ENCODE results near the gene TRMT13.
A peak's percentile ranks its signal among the peaks of the same experiment; 100 is the strongest.
"Not testable (repeated sequence)": the region's sequence is repeated elsewhere in the genome, so short reads cannot be mapped to it uniquely, and the experiment has no call there.

Gene TRMT13

DNA sequence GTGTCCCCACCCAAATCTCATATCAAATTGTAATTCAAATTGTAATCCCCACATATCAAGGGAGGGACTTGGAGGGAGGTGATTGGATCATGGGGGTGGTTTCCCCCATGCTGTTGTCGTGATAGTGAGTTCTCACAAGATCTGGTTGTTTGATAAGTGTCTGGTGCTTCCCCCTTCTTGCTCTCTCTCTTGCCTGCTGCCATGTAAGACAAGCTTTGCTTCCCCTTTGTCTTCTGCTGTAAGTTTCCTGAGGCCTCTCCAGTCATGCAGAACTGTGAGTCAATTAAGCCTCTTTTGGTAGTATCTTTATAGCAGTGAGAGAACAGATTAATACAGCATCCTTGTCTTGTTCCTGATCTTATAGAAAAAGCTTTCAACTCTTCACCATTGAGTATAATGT, 51.6 kb downstream of the TRMT13 start:
- Histone ChIP-seq H3K4me3 (ENCODE audit: low read depth, low read length) (no peak overlapping the region), H3K36me3 (no peaks in the 10 kb centered on the region), H3K27me3 (ENCODE audit: insufficient read depth, low read depth, severe bottlenecking) (no peaks in the 10 kb centered on the region), H3K9me3 (ENCODE audit: severe bottlenecking) (peaks cover 3% of the 10 kb centered on the region), H3K27ac (peak overlapping the region; percentile 20; the same call in 1 of the 2 replicates)
- DNase-seq, result peak; percentile 21
- TF ChIP-seq, protein P1, sequence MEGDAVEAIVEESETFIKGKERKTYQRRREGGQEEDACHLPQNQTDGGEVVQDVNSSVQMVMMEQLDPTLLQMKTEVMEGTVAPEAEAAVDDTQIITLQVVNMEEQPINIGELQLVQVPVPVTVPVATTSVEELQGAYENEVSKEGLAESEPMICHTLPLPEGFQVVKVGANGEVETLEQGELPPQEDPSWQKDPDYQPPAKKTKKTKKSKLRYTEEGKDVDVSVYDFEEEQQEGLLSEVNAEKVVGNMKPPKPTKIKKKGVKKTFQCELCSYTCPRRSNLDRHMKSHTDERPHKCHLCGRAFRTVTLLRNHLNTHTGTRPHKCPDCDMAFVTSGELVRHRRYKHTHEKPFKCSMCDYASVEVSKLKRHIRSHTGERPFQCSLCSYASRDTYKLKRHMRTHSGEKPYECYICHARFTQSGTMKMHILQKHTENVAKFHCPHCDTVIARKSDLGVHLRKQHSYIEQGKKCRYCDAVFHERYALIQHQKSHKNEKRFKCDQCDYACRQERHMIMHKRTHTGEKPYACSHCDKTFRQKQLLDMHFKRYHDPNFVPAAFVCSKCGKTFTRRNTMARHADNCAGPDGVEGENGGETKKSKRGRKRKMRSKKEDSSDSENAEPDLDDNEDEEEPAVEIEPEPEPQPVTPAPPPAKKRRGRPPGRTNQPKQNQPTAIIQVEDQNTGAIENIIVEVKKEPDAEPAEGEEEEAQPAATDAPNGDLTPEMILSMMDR (IDR thresholded peaks at IDR 0.05; ENCODE audit: low read depth, low read length), result no peak

DNA sequence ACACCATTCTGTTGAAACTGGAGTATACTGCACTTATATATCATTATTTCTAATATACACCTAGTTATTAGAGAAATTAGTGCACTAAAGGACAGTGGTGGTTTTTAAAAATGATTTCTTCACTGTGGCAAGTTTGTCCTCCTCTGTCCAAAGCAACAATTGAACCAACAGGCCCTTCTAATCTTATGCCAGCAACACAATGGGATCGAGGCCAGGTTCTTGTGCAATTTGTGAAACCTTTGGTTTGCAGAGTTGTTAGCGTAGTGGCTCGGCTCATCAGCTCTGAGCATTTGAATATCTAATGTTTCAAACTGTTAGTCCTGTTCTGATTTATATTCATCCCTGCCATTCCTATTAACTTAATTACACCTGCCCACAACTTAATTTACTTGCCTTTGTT, 54.9 kb downstream of the TRMT13 start:
- Histone ChIP-seq H3K27ac (no peak overlapping the region), H3K27me3 (ENCODE audit: insufficient read depth, low read depth, severe bottlenecking) (no peaks in the 10 kb centered on the region), H3K36me3 (no peaks in the 10 kb centered on the region), H3K9me3 (ENCODE audit: severe bottlenecking) (peaks cover 3% of the 10 kb centered on the region), H3K4me3 (ENCODE audit: low read depth, low read length) (no peak overlapping the region)
- no peak for DNase-seq
- TF ChIP-seq, protein P1 (IDR thresholded peaks at IDR 0.05; ENCODE audit: low read depth, low read length), result no peak

DNA sequence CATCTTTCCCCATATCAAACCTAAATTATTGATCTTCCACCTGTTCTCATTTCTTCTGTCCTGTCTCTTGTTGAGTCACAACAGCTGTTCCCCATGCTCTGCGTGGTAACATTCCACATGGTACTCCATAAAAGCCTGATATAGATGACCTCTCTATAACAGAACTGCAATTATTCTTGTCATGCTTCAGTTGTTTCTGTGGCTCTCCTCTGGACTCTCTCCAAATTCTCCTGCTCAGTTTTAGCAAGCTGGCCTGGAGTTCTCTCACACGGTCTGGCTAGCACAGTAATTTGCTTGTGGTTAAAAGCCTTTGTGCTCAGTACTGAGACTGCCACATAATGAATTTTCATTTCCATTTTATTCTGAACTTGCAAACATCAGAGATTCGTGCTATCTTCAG, 55.7 kb downstream of the TRMT13 start:
- Histone ChIP-seq H3K27ac (no peak overlapping the region), H3K27me3 (ENCODE audit: insufficient read depth, low read depth, severe bottlenecking) (no peaks in the 10 kb centered on the region), H3K36me3 (no peaks in the 10 kb centered on the region), H3K4me3 (ENCODE audit: low read depth, low read length) (no peak overlapping the region), H3K9me3 (ENCODE audit: severe bottlenecking) (peaks cover 3% of the 10 kb centered on the region)
- TF ChIP-seq, protein P1 (IDR thresholded peaks at IDR 0.05; ENCODE audit: low read depth, low read length), result no peak
- DNase-seq, result no peak

DNA sequence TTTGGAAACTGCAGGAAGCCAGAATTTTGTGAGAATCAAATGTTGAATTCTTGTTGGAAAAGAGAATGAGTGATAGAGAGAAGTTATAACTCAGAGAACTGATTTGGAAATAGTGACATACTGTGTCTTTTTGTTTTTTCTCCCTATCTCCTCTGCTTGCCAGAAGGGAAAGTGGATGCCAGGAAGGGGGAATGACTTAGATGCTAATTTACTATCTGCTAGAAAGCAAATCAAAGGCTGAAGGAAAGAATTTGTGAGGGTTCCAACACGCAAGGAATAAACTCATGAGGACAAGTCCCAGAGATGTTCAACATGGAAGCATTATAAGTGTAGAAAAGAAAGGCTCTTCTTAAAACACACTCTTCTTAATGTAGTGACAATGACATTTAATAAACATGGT, 65.6 kb downstream of the TRMT13 start:
- no peak overlapping the region for H3K4me3 ChIP-seq (ENCODE audit: low read depth, low read length)
- H3K9me3 ChIP-seq (ENCODE audit: severe bottlenecking), result no peaks in the 10 kb centered on the region
- TF ChIP-seq, protein P1 (IDR thresholded peaks at IDR 0.05; ENCODE audit: low read depth, low read length), result no peak
- H3K27ac ChIP-seq, result no peak overlapping the region
- H3K36me3 ChIP-seq, result peaks cover 4% of the 10 kb centered on the region; the same call in 1 of the 2 replicates
- DNase-seq, result no peak
- no peaks in the 10 kb centered on the region for H3K27me3 ChIP-seq (ENCODE audit: insufficient read depth, low read depth, severe bottlenecking)

DNA sequence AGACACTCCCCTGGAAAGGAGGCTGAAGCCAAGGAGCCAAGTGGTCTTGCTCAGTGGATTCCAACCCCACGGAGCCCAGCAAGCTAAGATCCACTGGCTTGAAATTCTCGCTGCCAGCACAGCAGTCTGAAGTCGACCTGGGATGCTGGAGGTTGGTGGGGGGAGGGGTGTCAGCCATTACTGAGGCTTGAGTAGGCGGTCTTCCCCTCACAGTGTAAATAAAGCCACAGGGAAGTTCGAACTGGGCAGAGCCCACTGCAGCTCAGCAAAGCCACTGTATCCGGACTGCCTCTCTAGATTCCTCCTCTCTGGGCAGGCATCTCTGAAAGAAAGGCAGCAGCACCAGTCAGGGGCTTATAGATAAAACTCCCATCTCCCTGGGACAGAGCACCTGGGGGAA, 67.1 kb downstream of the TRMT13 start:
- not testable (repeated sequence) for H3K9me3 ChIP-seq (ENCODE audit: severe bottlenecking); H3K4me3 ChIP-seq (ENCODE audit: low read depth, low read length); H3K27me3 ChIP-seq (ENCODE audit: insufficient read depth, low read depth, severe bottlenecking); H3K27ac ChIP-seq; H3K36me3 ChIP-seq; DNase-seq
